Upper lobe of left lung (tissue), 6 donors: ENCODE results near the gene SUSD3. TPM values are rescaled to one million over a fixed set of nuclear protein-coding genes. Genes with fewer than 3 reads are reported as not detected.
A peak's percentile ranks its signal among the peaks of the same experiment; 100 is the strongest.
"Not testable (repeated sequence)": the region's sequence is repeated elsewhere in the genome, so short reads cannot be mapped to it uniquely, and the experiment has no call there.

ENCODE experiments used
- ATAC-seq, 2 donors: fragments of 200-7000 bp; cut with Tn5 transposase; one replicate each; pipeline ENCODE4 v1.9.1; 2022; ENCODE audit warnings: mild to moderate bottlenecking in 2 of 2, moderate library complexity in 2 of 2; ENCODE audit not compliant: low FRiP score in 2 of 2
- DNase-seq, 2 donors: peaks; one replicate each; pipeline ENCODE4 v3.0.0-alpha.2; 2019 to 2020
- H3K27ac ChIP-seq, 4 donors: fragments of 200-600 bp; sonication (generic); one replicate each; pipeline ENCODE4 v1.5.1; 2016 to 2019
- H3K27me3 ChIP-seq, 4 donors: fragments of 200-600 bp; sonication (generic); one replicate each; pipeline ENCODE4 v1.5.1; 2017 to 2019
- H3K36me3 ChIP-seq, 4 donors: fragments of 200-600 bp; sonication (generic); one replicate each; pipeline ENCODE4 v1.5.1; 2016 to 2019
- H3K4me1 ChIP-seq, 4 donors: fragments of 200-600 bp; sonication (generic); one replicate each; pipeline ENCODE4 v1.5.1; 2018 to 2019
- H3K4me3 ChIP-seq, 4 donors: fragments of 200-600 bp; sonication (generic); one replicate each; pipeline ENCODE4 v1.5.1; 2017 to 2019; ENCODE audit warnings: mild to moderate bottlenecking in 2 of 4, moderate library complexity in 1 of 4
- H3K9me3 ChIP-seq, 4 donors: fragments of 200-600 bp; sonication (generic); one replicate each; pipeline ENCODE4 v1.5.1; 2018 to 2019
- EP300 ChIP-seq, 4 donors: sonication (generic); formaldehyde crosslinking; IDR thresholded peaks; one replicate each; pipeline ENCODE4 v1.5.1; 2017; ENCODE audit warnings: antibody characterized with exemption in 4 of 4, control low read depth in 2 of 4
- POLR2A ChIP-seq, 4 donors: fragments of 450-650 bp; IDR thresholded peaks; one replicate each; pipeline ENCODE4 v1.5.1; 2016 to 2017; ENCODE audit warnings: antibody characterized with exemption in 4 of 4, mild to moderate bottlenecking in 2 of 4
- POLR2AphosphoS5 ChIP-seq, 2 donors: sonication (generic); formaldehyde crosslinking; IDR thresholded peaks; one replicate each; pipeline ENCODE4 v1.5.1; 2017; ENCODE audit warnings: antibody characterized with exemption in 2 of 2
- WGBS, 2 donors: methylation state at CpG; one replicate each; pipeline ENCODE4 v1.1.5; 2017 to 2018; 5-methylcytosine and 5-hydroxymethylcytosine counted together
- total RNA-seq, 6 donors: library from RNA; depleted of rRNA in 4 of 6; stranded (reverse); fragments of >200 nt in 4 of 6; gene quantifications; one replicate each; pipeline versions ENCODE4 v1.1.0 to v1.2.1, GENCODE V29; 2016 to 2021
- TF ChIP-seq, protein P1 (sequence below), 6 experiments: fragments of 450-650 bp in 4 of 6; fragments of 200-600 bp in 2 of 6; sonication (generic) in 2 of 6; IDR thresholded peaks; one replicate each; pipeline ENCODE4 v1.5.1; 2016 to 2019; ENCODE audit warnings: antibody characterized with exemption in 6 of 6
- donor health status: DM: no; HTN: no; CAD: no; lungs with moderate emphysema.
- donor health status: DM: no; HTN: yes; CAD: no; lungs with severe emphysema.

SUSD3 gene
- total RNA-seq, 6 donors from 2014 or later, result 3.9 to 17.8 (median 5.2) TPM

DNA sequence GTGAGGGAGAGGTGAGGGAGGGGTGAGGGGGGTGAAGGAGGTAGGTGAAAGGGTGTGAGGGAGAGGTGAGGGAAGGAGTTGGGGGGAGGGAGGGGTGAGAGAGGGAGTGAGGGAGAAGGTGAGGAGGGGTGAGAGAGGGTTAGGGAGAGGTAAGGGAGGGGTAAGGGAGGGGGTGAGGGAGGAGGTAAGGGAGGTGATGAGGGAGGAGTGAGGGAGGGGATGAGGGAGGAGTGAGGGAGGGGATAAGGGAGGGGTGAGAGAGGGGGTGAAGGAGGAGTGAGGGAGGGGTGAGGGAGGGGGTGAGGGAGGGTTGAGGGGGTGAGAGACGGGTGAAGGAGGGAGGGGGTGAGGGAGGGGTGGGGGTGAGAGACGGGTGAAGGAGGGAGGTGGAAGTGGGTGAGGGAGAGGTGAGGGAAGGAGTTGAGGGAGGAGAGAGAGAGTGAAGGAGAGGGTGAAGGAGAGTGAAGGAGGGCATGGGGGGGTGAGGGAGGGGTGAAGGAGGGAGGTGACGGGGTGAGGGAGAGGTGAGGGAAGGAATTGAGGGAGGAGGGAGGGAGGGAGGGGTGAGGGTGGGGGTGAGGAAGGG, 57.1 kb downstream of the SUSD3 start:
- DNase-seq (peak in 1 of 2 donors; percentile 19), ATAC-seq (no peak)
- Histone ChIP-seq H3K27me3 (no peaks in the 10 kb centered on the region), H3K9me3 (no peaks in the 10 kb centered on the region), H3K27ac (peak overlapping the region; percentile 81 to 95 (median 86)), H3K4me1 (peaks cover 24 to 35% (median 32%) of the 10 kb centered on the region in 4 donors), H3K4me3 (no peak overlapping the region), H3K36me3 (peaks cover 2 to 36% (median 18%) of the 10 kb centered on the region in 4 donors)
- 17 to 40% methylated on average over 1 to 3 of the region's 3 CpGs for WGBS, 2 donors
- TF ChIP-seq, protein P1, sequence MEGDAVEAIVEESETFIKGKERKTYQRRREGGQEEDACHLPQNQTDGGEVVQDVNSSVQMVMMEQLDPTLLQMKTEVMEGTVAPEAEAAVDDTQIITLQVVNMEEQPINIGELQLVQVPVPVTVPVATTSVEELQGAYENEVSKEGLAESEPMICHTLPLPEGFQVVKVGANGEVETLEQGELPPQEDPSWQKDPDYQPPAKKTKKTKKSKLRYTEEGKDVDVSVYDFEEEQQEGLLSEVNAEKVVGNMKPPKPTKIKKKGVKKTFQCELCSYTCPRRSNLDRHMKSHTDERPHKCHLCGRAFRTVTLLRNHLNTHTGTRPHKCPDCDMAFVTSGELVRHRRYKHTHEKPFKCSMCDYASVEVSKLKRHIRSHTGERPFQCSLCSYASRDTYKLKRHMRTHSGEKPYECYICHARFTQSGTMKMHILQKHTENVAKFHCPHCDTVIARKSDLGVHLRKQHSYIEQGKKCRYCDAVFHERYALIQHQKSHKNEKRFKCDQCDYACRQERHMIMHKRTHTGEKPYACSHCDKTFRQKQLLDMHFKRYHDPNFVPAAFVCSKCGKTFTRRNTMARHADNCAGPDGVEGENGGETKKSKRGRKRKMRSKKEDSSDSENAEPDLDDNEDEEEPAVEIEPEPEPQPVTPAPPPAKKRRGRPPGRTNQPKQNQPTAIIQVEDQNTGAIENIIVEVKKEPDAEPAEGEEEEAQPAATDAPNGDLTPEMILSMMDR (IDR thresholded peaks at IDR 0.05), result no peak
- TF ChIP-seq EP300 (IDR thresholded peaks at IDR 0.05) (no peak), POLR2AphosphoS5 (IDR thresholded peaks at IDR 0.05) (no peak), POLR2A (IDR thresholded peaks at IDR 0.05) (no peak)

DNA sequence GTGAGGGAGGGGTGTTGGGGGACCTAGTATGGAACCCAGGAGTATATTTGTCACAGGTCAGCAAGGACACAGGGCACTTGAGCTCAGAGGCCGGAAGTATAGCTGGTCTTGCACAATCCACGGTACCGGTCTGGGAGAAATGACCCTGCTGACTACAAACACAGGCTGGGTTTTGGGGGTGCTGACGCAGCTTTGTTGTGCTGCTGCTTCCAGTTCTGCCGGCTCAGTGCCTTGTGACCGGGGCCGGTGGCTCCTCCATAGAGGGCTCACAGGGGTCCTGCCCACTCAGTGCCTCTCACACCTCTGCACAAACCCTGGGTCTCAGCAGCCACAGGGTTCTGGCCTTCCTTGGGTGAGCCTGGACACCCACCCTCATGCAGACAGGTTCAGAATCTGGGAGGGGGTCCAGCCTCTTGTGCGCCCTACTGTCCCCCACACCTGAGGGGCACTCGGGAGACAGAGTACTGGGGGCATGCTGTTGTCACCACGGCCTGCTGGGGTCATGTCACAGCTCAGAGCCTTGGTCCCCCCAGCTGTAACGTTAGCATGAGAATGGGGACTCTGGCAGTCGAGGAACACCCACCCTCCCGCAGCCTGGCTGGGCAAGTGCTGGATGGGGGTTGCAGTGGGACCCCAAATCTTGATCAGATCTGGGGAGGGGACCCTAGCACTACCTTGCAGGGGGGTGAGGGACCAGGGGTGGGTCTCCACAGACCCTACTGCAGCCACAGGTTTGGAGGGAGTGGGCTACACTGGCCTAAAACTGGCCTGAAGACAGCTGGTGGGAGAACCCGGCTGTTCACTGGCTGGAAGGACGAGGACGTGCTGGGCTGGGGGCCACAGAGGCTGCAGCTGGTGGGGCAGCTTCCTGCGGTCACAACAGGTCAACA, 57.8 kb downstream of the SUSD3 start:
- H3K4me1 ChIP-seq, result peaks cover 30 to 42% (median 38%) of the 10 kb centered on the region in 4 donors
- WGBS, 2 donors, result 49 to 51% methylated on average over 10 to 17 of the region's 17 CpGs
- peak in 1 of 4 donors; percentile 63 for TF ChIP-seq POLR2A (IDR thresholded peaks at IDR 0.05)
- TF ChIP-seq POLR2AphosphoS5 (IDR thresholded peaks at IDR 0.05), result peak; percentile 76 to 88
- TF ChIP-seq EP300 (IDR thresholded peaks at IDR 0.05), result peak in 2 of 4 donors; percentile 45 to 59
- TF ChIP-seq, protein P1 (IDR thresholded peaks at IDR 0.05), result no peak
- ATAC-seq (peak; percentile 72 to 75), DNase-seq (peak in 1 of 2 donors; percentile 96)
- H3K27ac ChIP-seq, result peak overlapping the region; percentile 81 to 95 (median 86)
- H3K9me3 ChIP-seq, result no peaks in the 10 kb centered on the region
- peaks cover 0 to 34% (median 20%) of the 10 kb centered on the region in 4 donors for H3K36me3 ChIP-seq
- no peak overlapping the region for H3K4me3 ChIP-seq
- no peaks in the 10 kb centered on the region for H3K27me3 ChIP-seq

DNA sequence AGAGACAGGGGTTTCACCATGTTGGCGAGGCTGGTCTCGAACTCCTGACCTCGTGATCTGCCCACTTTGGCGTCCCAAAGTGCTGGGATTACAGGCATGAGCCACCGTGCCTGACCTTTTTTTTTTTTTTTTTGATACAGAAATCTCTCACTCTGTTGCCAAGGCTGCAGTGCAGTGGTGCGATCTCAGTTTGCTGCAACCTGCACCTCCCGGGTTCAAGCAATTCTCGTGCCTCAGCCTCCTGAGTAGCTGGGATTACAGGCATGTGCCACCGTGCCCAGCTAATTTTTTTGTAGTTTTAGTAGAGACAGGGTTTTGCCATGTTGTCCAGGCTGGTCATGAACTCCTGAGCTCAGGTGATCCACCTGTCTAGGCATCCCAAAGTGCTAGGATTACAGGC, 59.0 kb downstream of the SUSD3 start:
- H3K36me3 ChIP-seq, result peaks cover 6 to 33% (median 23%) of the 10 kb centered on the region in 4 donors
- H3K27me3 ChIP-seq, ATAC-seq, H3K9me3 ChIP-seq, H3K4me3 ChIP-seq, H3K27ac ChIP-seq: not testable (repeated sequence)
- H3K4me1 ChIP-seq, result peaks cover 30 to 41% (median 39%) of the 10 kb centered on the region in 4 donors
- WGBS, 2 donors, result 89 to 98% methylated on average over 8 to 9 of the region's 9 CpGs
- DNase-seq, result peak in 1 of 2 donors; percentile 11

DNA sequence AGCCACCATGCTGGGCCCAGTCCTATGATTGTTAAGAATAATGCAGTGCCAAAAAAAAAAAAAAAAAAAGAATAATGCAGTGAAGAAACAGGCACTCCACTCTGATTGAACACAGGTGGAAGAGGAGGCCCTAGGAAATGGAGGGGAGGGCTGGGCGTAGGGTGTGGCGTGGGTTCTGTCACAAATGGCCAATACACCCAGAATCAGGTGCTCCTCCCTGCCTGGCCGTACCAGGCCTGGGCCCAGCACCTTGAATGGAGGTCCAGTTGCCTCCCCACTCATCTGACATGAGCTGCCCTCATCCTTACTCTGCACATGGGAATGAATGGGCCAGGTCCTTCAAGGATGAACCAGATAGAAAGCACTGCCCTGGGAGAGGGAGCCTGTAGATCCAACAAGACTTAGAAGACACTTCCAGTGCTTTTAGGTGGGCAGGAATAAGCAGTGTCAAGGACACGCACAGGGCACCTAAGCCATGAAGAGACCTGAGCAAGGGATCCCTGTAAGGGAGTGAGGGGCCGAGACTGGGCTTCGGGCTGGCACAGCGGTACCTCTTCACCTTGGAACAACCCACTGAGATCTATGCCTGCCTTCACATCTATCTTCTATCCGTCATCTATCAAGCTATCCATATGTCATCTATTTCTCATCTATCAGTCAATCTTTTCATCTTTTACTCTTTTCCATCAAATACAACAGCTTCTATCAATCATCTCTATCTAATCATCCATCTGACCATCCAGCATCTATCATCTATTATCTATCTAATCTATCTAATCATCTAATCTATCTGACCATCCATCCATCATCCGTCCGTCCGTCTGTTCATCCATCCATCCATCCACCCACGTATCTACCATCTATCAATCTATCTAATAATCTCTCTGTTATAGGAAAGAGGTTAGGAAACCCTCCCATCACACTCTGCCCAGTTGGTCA, 59.7 kb downstream of the SUSD3 start:
- DNase-seq (peak in 1 of 2 donors; percentile 19), ATAC-seq (no peak)
- no peaks in the 10 kb centered on the region for H3K27me3 ChIP-seq
- peaks cover 30 to 41% (median 38%) of the 10 kb centered on the region in 4 donors for H3K4me1 ChIP-seq
- TF ChIP-seq, protein P1 (IDR thresholded peaks at IDR 0.05), result no peak
- no peak for TF ChIP-seq POLR2AphosphoS5 (IDR thresholded peaks at IDR 0.05)
- no peak for TF ChIP-seq EP300 (IDR thresholded peaks at IDR 0.05)
- TF ChIP-seq POLR2A (IDR thresholded peaks at IDR 0.05), result no peak
- H3K36me3 ChIP-seq, result peaks cover 6 to 33% (median 27%) of the 10 kb centered on the region in 4 donors
- no peaks in the 10 kb centered on the region for H3K9me3 ChIP-seq
- H3K27ac ChIP-seq, result peak overlapping the region in 2 of 4 donors; percentile 84 to 88
- H3K4me3 ChIP-seq, result no peak overlapping the region
- 93 to 95% methylated on average over 12 of the region's 12 CpGs for WGBS, 2 donors
